Frontal cortex (tissue), 4 donors: ENCODE results near the gene ENDOV. TPM values are rescaled to one million over a fixed set of nuclear protein-coding genes. Genes with fewer than 3 reads are reported as not detected.

ENCODE experiments used
- DNase-seq, 2 donors: peaks; one replicate each; pipeline ENCODE4 v3.0.0; 2012; ENCODE audit warnings: low spot score in 2 of 2
- FAIRE-seq: peaks from 2 replicates; lab custom pipeline; 2012; peaks lifted over from hg19 to GRCh38; lab: Jason Lieb, UNC
- total RNA-seq: library from RNA; depleted of rRNA; stranded (reverse); fragments of >200 nt; gene quantifications from one replicate; pipeline ENCODE4 v1.2.3, GENCODE V29; 2014
- donor health status: control.
- donor health status: control.
- donor health status: control.

ENDOV gene
- 13.9 TPM for total RNA-seq

DNA sequence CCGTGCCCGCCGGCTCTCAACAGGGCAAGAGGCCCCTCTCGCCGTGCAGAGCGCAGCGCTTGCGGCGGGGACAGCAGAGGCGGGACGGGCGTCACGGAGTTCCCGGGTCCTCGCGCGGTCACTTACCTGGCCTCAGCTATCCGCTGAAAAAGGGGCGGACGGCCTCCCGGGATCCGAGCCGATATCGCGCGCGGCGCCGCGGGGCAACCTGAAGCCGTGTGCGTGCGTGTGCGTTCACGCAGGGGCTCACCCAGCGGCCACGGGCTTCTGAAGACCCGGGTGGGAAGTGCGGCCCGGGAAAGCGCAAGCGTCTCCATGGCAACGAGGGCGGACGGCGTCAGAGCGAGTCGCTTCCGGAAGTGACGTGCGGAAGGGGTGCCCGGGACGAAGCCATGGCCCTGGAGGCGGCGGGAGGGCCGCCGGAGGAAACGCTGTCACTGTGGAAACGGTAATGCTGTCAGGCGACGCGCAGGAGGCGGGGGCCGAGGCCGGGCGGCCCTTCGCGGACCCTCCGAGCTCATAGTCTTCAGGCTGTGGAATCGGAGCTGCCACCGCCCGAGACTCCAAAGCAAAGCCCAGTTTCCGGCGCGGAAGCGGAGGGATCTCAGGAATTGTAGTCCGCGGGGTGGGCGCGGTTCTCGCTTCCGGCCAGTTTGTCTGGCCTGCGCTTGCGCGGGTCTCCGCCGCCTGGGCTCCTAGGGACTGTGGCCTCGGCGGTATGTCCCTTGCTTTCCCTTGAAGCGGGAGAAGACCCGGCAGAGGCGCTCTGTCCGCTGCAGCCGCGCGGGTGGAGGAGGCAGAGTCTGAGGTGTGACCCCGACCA is at the start of gene ENDOV:
Gene ENDOV (plus strand): TSS at position 365 of the 823 bp plus-strand sequence. CDS start 28 bp downstream, at position 393.
- FAIRE-seq (no peak), DNase-seq (peak; percentile 98 to 100)

GRCh38 chr17:80365983-80366382 is 49.0 kb upstream of the ENDOV start:
- no peak for DNase-seq
- FAIRE-seq, result no peak

GRCh38 chr17:80367503-80367902 is 47.5 kb upstream of the ENDOV start:
- no peak for DNase-seq
- FAIRE-seq, result no peak

DNA sequence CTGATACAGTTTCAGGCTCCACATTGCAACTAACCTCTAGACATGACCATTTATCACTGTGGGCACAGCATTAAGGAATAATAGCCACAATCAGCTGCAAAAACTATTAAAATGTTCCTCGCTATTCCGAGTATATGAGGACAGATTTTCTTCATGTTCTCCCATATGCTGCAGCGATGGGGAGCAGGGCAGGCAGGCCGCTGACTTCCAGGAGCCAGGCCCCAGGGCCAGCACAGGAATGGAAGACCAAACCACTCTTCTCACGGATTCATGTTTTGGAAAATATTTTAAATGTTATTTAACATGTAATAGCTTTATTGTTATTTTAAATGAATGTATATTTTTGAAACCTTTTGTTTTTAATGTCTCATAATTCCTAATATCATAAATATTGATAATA is 43.8 kb upstream of the ENDOV start:
- FAIRE-seq, result no peak
- no peak for DNase-seq

- no peak for DNase-seq
- no peak for FAIRE-seq
Measured at GRCh38 chr17:80372456-80372855, 42.5 kb upstream of the ENDOV start.

DNA sequence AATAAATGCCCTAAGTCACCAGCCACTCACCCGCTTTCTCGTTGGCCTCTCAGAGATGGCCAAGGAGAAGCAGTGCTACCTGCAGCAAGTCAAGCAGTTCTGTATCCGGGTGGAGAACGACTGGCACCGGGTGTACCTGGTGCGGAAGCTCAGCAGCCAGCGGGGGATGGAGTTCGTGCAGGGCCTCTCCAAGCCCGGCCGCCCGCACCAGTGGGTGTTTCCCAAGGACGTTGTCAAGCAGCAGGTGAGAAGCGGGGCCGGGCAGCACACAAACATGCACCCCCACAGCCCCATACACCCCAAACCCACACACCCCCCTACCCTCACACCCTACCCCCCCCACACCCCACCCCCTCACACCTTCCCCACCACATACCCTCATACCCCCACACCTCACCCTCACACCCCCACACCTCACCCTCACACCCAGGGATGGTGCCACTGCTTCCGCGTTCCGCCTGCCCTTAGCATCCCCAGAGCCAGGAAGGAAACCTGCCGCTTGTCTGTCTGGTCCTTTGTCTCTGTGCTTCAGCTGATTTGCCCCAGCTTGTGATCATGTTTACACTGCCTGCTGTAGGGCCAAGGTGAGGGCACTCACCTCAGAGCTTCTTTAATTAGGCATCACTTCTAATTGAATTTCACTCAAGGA is 41.9 kb upstream of the ENDOV start:
- FAIRE-seq, result no peak
- DNase-seq, result no peak

DNA sequence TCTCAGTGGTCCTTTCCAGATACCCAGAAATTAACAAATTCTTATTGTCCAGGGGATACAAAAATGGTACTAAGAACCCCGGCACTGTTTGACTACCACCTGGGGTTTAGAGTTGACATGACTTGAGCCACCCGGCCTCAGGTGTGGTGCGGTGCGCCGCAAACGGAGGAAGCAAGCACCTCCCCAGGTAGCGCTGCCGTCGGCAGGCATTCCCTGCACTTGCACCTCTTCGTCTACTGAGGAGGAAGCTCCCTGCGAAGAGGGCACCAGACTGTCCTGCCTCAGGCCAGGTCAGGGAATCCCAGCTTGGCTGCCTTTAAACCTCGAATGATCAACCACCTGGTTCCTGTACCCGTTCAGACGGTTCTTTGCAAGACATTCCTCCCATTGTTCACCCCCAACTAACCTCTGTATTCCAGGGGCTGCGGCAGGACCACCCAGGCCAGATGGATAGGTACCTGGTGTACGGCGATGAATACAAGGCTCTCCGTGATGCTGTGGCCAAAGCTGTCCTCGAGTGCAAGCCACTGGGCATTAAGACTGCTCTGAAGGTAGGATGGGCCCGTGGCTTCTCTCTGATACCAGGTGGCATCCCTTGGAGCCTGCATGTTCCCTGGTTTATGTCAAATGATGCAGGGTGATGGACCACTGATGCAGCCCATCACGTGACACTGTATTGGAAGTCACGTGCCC is 40.8 kb upstream of the ENDOV start:
- no peak for DNase-seq
- FAIRE-seq, result no peak

DNA sequence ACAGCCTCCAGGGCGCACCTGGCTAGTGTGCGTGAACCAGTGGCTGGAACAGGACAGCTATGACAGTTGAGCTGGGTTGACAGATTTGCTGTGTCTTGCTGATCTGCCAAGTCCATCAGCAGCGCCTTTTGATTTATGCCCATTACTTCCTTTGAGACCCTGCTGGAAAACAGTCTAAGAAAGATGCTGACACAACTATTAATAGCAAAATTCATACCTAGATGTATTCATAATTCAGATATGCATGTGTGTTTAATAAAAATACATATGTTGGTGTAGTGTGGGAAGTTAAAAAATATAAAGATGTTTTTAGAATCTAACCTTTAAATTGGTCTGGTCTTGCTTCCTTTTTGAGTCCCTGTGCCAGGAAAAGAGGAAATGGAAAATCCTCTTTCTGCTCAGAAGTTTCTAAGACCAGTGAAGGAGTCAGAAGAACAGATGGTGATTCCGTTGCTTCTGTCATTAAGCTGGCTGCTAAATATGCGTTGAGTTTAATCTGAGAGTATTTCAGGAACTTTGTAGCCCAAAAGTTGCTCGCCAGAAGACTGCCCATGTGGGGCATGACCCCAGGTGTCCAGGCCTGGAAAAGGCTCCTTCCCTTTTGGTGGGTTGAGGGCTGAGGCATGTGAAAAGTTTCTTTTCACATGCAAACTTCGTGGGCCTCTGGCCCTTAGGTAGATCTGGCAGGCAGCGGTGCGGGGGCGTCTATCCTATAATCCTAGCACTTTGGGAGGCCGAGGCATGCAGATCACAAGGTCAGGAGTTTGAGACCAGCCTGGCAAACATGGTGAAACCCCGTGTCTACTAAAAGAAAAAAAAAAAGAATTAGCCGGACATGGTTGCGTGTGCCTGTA is 40.0 kb upstream of the ENDOV start:
- no peak for FAIRE-seq
- no peak for DNase-seq

DNA sequence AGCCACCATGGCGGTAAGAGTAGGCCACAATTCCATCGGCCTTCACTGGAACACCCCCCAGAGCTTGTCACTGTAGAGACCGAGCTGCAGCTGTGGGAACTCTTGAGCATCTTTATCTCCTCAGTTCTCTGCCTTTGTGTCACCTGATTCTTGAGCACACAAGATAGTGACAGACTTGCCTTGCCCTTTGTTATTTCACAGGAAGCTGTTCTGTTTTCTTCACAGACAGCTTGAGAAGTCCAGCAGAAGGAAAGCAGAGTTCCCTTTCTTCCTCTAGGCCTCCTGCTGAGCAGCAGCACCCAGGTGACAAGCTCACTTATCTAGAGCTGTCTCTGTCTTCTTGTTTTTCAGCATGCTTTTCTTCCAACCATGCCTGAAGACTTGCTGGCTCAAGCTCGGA is 38.4 kb upstream of the ENDOV start:
- no peak for DNase-seq
- no peak for FAIRE-seq

GRCh38 chr17:80377798-80378197 is 37.2 kb upstream of the ENDOV start:
- FAIRE-seq (no peak), DNase-seq (no peak)

GRCh38 chr17:80379348-80379747 is 35.6 kb upstream of the ENDOV start:
- FAIRE-seq, result no peak
- no peak for DNase-seq

GRCh38 chr17:80380068-80380467 is 34.9 kb upstream of the ENDOV start:
- FAIRE-seq, result no peak
- DNase-seq, result no peak

- DNase-seq (no peak), FAIRE-seq (no peak)
Measured at GRCh38 chr17:80380555-80381002, 34.4 kb upstream of the ENDOV start.

DNA sequence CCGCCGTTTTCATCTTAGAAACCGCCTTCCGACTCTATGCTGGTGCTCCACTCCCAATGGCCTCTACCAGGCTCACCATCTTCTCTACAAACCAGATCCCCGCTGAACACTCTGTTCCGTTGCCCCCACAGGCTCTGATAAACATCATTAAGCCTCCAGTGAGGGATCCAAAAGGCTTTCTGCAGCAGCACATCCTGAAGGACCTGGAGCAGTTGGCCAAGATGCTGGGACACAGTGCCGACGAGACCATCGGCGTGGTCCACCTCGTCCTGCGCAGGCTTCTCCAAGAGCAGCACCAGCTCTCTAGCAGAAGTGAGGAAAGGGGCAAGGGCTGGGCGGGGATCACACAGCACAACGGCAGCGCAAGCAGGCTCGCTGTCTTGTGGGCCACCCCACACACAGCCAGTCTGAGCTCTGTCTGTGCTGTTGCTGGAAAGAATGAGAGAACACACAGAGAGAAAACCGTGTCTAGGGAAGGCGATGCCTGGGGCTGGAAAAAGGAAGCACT is 33.5 kb upstream of the ENDOV start:
- DNase-seq (no peak), FAIRE-seq (no peak)

DNA sequence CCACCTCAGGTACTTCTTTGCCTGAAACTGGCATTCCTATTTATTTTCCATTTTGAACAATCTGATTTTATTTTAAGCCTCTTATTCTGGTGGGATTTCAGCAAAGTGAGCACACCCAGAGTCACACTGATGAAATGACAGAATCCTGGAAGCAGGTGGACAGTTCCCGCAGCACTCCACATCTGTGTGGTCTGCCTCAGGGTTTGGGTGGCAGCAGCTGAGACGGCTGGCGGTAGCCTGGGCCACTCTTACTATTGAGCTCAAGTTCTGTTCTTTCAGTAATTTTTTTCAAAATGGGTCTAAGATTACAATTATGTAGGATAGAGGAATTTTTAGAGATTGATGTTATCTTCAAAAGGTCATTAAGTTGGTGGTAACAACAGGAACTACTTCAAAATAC is 32.5 kb upstream of the ENDOV start:
- FAIRE-seq, result no peak
- DNase-seq, result no peak

GRCh38 chr17:80382956-80383355 is 32.0 kb upstream of the ENDOV start:
- DNase-seq (no peak), FAIRE-seq (no peak)

DNA sequence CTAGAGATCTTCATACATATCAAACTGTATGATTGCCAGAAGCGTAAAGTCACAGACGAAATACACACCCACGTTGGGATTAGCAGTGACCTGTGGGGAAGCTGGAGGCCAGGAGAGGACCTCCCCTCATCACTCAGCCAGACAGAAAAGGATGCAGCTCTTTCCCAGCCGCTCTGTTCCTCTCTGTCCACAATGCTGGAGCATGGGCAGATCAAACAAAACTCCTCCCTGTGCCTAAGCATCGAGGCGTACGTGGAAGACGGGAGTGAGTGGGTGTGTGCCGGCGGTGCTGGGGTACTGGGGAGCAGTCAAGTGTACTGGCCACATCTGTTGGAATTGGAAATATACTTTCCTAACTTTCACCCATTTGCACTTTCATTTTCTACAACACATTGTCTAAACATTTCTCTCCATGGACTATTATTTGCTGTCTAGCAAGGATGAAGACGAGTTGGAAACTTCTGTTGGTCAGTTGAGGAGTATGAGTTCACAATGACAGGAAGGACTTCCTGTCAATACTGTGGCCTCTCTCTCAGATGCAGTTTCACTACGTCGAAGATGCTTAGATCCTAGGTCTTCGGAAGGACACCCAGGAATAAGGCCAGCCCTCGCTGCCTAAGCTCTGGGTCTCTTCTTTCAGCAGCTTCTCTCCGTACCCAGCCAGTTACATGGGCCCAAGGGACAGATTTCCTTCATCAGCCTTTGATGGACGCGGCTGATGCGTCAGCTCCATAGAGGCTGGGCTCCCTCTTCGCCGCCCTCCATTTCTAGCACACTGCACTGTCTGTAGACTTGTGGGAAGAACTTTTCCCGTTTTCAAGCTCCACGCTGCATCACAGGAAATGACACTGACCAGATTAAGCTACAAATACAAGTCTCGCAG is 30.6 kb upstream of the ENDOV start:
- FAIRE-seq (no peak), DNase-seq (no peak)

DNA sequence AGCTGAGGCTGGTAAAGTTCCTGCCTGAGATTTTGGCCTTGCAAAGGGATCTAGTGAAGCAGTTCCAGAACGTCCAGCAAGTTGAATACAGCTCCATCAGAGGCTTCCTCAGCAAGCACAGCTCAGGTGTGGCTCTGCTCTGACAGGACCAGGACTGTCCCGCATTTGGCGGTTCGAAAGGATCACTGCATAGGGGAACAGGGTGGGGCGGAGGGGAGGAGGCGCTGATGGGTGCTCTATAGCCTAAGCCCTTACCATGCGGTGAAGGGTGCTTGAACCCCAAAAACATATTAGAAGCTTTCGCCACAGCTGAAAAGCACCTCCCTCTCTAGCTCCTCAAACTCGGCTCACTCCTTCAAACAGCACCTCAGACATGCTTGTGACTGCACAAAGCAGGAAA is 29.9 kb upstream of the ENDOV start:
- DNase-seq (no peak), FAIRE-seq (no peak)

DNA sequence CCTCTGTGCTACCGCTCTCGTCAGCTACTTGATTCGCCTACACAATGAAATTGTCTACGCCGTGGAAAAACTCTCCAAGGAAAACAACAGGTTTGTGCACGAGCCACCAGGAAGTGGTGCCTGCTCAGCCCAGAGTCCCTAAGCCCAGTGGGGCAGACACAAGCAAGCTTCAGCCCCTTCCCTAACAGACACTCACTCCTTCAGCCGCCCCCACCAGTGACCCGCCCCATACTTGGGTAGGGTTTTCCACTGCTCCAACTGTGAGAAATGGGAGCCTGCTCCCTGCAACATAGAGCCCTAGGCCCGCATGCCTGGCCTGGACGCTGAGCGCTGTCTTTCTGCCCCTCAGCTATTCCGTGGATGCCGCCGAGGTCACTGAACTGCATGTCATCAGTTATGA is 28.6 kb upstream of the ENDOV start:
- FAIRE-seq, result no peak
- no peak for DNase-seq
